T-helper 17 cell (primary cell): ENCODE results near the gene KRT8. TPM values are rescaled to one million over a fixed set of nuclear protein-coding genes. Genes with fewer than 3 reads are reported as not detected.

Experiments used
- ATAC-seq: fragments of 150-1000 bp; cut with Tn5 transposase; 2 replicates; pipeline ENCODE4 v1.10.0; 2021; ENCODE audit warnings: mild to moderate bottlenecking, moderate library complexity
- DNase-seq, 3 donors: peaks; one replicate each; pipeline versions ENCODE4 v3.0.0 to v3.0.0-alpha.2; 2020 to 2021
- H3K9me3 ChIP-seq: one replicate; pipeline ENCODE4 v1.7.0; 2013; ENCODE audit warnings: low read length, mild to moderate bottlenecking; ENCODE audit not compliant: control insufficient read depth, poor library complexity, severe bottlenecking
- H3K27ac Mint-ChIP-seq: one replicate; pipeline ENCODE4 v1.8.0; 2022; ENCODE audit warnings: mild to moderate bottlenecking, moderate library complexity, mixed read lengths
- H3K27me3 Mint-ChIP-seq: one replicate; pipeline ENCODE4 v1.8.0; 2022; ENCODE audit warnings: mixed read lengths
- H3K36me3 Mint-ChIP-seq: one replicate; pipeline ENCODE4 v1.8.0; 2022; ENCODE audit warnings: low read depth, mixed read lengths
- H3K4me1 Mint-ChIP-seq: one replicate; pipeline ENCODE4 v1.8.0; 2022; ENCODE audit warnings: mild to moderate bottlenecking, mixed read lengths
- H3K4me3 Mint-ChIP-seq: one replicate; pipeline ENCODE4 v1.8.0; 2022; ENCODE audit warnings: mild to moderate bottlenecking, moderate library complexity, mixed read lengths
- total RNA-seq, 4 donors: library from RNA in 2 of 4; stranded (reverse) in 2 of 4; gene quantifications; one replicate each; pipeline ENCODE4 v1.2.3 and lab custom pipeline; 2022 to 2026

The KRT8 gene
- total RNA-seq, 2 donors from 2014 or later, result 0.67 to 3.2 TPM

DNA sequence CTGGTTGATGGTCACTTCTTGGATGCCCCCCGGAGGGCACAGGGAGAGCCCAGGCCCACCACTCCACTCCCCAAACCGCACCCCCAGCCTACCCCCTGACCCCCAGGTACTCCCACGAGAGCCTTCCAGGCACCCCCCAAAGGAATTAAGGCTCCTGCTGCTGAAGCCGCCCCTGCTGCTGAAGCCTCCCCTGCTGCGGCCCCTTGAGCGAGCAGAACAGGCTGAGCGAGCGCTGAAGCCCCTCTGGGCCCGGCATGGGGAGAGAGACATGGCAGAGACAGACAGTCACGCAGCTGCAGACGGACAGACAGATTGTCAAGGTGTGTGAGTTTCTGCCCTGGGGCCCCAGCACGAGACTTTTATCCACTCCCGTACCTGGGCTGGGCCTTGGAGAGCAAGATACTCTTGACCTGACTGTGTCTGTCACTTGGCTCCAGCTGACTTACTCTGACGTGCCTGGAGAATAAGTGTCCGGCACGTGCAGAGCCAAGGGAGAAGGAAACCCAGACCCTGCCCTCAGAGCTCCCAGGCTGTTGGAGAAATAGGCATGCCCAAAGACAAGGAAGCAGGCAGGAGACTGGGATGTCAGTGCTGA is 56.1 kb downstream of the KRT8 start, which contains the start of gene KRT78:
Gene KRT78 (minus strand): TSS at position 334 of the 595 bp plus-strand sequence. CDS start 64 bp downstream, at position 270.
- Mint-ChIP-seq H3K36me3 (peaks cover 3% of the 10 kb centered on the region), H3K4me1 (peaks cover 3% of the 10 kb centered on the region), H3K27me3 (peaks cover 51% of the 10 kb centered on the region), H3K4me3 (no peak within 1 kb of the TSS), H3K27ac (no peak within 1 kb of the TSS)
- no peaks in the 10 kb centered on the region for H3K9me3 ChIP-seq
- ATAC-seq (no peak), DNase-seq (no peak)

DNA sequence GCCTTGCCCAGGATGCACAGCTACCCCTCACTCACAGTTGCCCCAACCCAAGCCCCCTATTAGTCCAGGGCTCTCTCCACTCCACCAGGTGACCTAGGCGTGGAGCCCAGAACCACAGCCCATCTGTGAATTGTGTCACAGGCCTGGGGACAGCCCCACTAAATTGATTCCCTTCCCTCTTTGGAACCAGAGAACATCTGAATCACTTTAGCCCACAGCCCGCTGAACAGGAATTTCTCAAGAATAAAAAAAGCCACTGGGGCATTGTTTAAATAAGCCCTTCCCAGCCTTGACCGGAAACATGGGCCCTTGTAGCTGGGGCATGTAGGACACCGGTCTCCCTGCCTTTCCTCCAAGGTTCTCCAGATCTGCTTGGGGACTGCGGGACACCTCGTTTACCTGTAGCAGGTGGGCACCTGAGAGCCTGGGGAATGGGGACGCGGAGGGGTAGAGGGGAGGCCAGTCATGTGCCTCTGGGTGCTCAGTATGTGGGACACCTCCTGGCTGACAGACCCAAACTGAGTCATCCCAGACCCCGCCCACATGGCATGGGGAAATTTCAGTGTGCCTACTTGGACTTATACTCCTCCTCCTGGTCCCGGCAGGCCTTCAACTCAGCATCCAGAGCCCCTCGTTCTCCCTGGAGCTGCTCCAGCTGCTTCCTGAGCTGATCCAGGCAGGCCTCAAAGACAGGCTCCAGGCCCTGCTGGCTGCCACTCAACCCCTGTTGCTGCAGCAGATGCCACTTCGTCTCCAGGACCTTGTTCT is 57.4 kb downstream of the KRT8 start:
- Mint-ChIP-seq H3K36me3 (peaks cover 3% of the 10 kb centered on the region), H3K4me1 (peaks cover 6% of the 10 kb centered on the region), H3K27ac (no peak overlapping the region), H3K4me3 (no peak overlapping the region), H3K27me3 (peaks cover 41% of the 10 kb centered on the region)
- DNase-seq (no peak), ATAC-seq (no peak)
- H3K9me3 ChIP-seq, result no peaks in the 10 kb centered on the region

Other genes with a start within 250 kb of the KRT8 start
- 1 to 10 TPM in 1 of 2 donors, under 1 TPM in 1; 0.83 to 3.1 TPM for gene KRT1, start 224.7 kb downstream of the KRT8 start, total RNA-seq
- gene KRT77, start 201.6 kb downstream of the KRT8 start, total RNA-seq, result not detected
- gene KRT76, start 127.7 kb downstream of the KRT8 start, total RNA-seq, result not detected
- gene KRT3, start 109.0 kb downstream of the KRT8 start, total RNA-seq, result not detected
- gene KRT4, start 91.0 kb downstream of the KRT8 start, total RNA-seq, result not detected
- gene KRT79, start 70.8 kb downstream of the KRT8 start, total RNA-seq, result not detected
- not detected for gene KRT78, start 56.1 kb downstream of the KRT8 start, total RNA-seq
- 1 to 10 TPM; 1.8 to 3.2 TPM for gene KRT18, start 44.0 kb upstream of the KRT8 start, total RNA-seq
- gene EIF4B, start 101.4 kb upstream of the KRT8 start, total RNA-seq, result 100 to 1,000 TPM; 635 to 667 TPM
- 1 to 10 TPM; 1.4 to 3.1 TPM for gene TNS2, start 145.0 kb upstream of the KRT8 start, total RNA-seq
- gene SPRYD3, start 174.3 kb upstream of the KRT8 start, total RNA-seq, result 10 to 100 TPM; 23.1 to 29.6 TPM
- under 1 TPM in 1 of 2 donors, not detected in 1; 0.45 TPM for gene IGFBP6, start 192.6 kb upstream of the KRT8 start, total RNA-seq
- 1 to 10 TPM in 1 of 2 donors, under 1 TPM in 1; 0.83 to 2.5 TPM for gene SOAT2, start 198.4 kb upstream of the KRT8 start, total RNA-seq